Measurements from ENCODE around the gene CACNB2.

GRCh38 chr10:18098201-18098600 is 42.0 kb upstream of the CACNB2 start:
- TF ChIP-seq CTCF (IDR thresholded peaks at IDR 0.05) (no peak), POLR2A (IDR thresholded peaks at IDR 0.05) (no peak)

Data from adrenal gland (tissue), 5 donors.